HG03103 (cell line): ENCODE data around the gene PIP5K1B.
"Not testable (repeated sequence)": the region's sequence is repeated elsewhere in the genome, so short reads cannot be mapped to it uniquely, and the experiment has no call there.

Experiments
- ATAC-seq: cut with Tn5 transposase; IDR thresholded peaks from one replicate; pipeline ENCODE4 v1.9.1; 2021; ENCODE audit warnings: low read depth; ENCODE audit not compliant: unreplicated experiment

PIP5K1B gene

DNA sequence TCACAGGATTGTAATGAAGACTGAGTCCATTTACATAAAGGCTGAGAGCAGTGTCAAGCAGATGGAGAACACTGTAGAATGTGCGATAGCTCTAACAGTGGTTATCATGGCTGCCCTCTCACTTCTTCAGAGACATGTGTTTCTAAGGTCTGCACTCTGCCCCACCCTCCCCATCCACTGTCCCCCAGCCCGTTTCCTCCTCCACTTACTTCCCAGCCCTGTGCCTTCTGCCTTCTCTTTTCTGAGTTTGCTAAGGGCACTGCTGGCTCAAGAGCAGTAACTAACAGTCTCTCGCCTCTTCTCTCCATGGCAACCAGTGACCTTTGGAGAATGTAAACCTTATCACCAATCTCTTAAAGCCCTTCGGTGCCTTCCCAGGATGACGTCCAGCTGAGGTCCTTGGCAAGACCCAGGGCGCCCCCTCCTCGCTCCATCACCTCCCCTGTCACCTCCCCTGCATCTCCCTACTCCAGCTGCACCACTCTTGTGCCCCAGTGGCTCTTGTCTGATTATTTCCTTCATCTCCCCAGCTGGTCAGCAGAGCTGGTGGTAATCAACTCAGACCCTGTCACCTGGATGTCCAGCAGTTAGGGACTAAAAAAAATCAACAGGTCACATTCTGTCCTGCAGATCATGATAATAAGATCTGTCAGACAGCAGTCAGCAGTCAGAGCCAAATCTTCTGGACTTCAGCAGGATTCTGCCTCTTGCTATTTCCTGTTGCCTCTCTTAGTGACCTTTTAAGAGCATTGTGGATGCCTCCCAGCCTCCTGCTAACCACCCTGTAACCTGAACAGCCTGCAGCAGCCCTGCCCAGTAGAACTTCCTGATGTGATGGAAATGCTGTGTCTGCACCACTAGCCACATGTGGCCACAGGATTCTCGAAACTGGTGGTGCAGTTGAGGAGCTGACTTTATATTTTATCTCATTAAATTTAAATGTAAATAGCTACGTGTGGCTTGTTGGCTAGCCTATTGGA, 339.5 kb downstream of the PIP5K1B start:
- ATAC-seq, result no peak

DNA sequence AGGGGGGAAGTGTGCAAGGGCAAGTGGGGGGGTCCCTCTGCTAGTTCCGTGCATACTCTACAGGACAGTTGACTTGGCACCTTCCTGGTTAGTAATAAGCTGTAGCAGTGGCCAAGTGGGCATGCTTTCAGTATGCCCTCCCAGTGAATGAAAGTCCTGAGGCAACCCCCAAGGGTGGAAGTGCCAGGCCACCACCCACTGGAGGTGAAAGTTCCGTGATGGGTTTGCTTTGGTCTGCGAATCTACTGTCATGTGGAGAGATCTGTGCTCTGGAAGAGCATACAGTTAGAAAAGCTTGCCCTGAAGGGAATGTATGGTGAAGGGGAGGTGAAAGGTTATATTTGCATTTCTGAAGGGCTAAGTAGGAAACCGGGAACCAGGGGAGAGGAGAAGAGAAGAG, 340.8 kb downstream of the PIP5K1B start:
- no peak for ATAC-seq

DNA sequence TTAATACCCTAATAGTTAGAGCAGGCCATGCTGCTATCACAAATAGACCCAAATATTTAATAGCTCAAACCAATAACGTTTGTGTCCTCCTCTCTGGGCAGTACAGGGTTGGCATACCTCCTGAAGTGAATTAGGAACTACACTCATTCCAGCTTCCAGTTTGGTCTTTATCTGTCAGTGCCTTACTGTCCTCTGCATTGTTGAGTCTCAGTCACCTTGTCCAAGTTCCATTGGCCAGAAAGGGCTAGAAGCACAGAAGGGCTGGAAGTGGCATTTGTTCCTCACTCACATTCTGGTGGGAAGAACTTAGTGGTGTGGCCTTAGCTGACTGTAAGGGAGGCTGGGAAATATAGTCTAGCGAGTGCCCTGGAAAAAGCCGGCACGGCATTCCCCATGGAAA, 341.7 kb downstream of the PIP5K1B start:
- ATAC-seq, result no peak

DNA sequence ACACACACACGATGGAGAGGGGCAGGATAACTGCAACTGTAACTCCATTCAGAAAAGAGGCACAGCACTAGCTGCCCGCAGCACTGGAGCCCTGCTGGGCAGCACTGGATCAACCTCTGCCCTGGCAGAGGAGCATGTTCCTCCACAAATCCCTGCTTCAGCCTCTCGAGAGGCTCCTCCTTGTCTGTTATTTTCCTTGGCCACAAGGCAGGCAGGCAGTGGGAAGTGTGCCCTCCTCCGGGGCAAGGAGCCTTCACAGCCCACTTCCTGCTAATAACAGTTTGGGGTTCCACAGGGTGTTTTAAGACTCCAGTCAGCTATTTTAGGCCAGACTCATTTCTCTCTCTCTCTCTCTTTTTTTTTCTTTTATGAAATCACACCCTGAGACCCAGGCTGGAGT, 342.3 kb downstream of the PIP5K1B start:
- no peak for ATAC-seq

DNA sequence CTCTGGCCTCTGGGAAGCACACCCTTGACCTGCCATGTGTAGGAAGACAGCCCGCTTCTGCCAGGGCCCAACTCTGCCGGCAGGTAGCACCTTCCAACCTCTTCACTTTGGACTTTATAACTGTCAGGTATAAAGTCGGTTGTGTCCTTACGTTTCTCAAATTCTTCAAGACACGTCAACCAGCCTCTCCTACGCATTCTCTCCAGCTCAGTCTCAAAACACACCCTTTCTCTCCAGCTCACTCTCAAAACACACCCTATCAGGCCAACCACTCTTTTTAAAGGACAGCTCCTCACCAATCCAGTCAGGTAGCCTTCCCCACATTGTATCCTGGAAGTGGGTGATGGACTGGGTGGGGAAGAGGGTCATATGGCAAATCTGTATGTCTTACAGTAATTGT, 344.1 kb downstream of the PIP5K1B start:
- ATAC-seq, result no peak

DNA sequence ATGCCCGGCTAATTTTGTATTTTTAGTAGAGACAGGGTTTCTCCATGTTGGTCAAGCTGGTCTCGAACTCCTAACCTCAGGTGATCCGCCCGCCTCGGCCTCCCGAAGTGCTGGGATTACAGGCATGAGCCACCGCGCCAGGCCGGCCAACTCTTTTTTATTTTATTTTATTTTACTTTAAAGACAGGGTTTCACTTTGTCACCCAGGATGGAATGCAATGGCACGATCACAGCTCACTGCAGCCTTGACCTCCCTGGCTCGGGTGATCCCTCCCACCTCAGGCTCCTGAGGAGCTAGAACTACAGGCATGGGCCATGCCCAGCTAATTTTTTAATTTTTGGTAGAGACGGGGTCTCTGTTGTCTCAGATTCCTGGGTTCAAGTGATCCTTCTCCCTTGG, 345.9 kb downstream of the PIP5K1B start:
- ATAC-seq, result not testable (repeated sequence)

DNA sequence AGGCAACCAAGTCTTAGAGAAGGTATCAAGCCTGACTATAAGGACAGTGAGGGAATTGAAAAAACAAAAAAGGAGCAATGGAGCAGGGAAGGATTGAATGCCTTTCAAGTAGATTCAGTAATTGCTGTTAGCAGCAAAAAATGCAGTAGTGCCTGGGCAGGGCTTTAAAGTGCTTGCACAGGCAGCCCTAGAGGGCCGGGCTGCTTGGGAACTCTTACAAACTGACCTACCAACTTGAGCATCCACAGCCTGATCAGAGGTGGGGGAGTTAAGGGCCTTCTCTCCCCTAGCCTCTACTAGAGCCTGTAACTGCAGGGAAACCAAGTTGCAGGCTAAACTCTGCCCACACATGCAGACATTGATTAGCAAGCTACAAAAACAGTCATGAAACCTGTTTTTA, 349.9 kb downstream of the PIP5K1B start:
- no peak for ATAC-seq

DNA sequence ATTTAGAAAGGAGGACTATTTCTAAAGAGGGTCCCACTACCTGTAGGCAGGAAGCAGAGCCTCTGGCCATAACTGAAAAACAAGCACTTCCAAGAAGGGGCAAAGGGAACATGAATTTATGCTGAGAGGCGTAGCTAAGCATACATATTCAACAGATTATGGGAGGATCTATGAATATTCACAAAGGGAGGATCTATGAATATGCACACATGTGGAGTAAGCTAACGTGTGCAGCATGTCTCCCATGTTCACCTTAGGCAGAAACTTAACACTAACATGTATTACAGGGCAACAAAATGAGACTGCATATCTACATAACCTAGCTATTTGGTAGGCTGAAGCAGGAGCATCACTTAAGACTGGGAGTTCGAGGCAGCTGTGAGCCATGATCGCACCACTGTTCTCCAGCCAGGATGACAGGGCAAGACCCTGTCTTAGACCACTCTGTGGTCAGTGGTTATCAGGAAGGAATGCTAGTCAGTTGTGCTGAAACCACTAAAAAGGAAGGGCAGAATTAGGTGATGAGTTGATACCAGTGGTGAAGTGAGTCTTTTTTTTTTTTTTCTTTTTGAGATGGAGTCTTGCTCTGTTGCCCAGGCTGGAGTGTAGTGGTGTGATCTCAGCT, 351.3 kb downstream of the PIP5K1B start:
- no peak for ATAC-seq

DNA sequence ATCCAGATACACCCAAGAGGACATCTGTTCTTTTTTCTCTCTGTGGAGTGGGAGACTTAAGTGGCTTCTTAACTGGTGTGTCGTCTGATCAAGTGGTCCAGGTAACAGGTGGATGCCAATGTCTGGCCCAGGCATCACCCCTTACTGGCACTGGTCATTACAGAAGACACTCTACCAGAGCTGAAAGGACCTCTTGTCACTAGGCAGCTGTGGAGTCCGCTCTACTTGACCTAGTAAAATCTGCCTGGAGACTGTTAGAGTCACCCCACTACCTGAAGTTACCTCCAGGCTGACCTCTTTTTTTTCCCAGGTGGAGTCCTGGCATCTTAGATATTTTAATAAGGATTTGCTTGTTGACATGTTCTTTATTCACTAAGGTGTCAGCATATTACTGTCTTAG, 353.1 kb downstream of the PIP5K1B start:
- ATAC-seq, result no peak
